ENCODE data around the gene NLRP3.

DNA sequence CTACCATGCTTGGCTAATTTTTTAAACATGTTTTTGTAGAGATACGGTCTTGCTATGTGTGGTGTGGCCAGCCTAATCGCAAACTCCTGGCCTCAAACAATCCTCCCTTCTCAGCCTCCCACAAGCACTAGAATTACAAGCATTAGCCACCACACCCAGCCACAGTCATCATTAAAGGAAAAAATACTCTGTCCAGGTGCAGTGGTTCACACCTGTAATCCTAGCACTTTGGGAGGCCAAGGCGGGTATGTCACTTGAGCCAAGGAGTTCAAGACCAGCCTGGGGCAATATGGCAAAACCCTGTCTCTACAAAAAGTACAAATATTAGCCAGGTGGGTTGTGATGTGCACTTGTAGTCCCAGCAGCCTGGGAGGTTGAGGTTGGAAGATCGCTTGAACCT lies 25.0 kb upstream of the NLRP3 start:
- no peak for TF ChIP-seq POLR2A (IDR thresholded peaks at IDR 0.05; ENCODE audit: low read depth, low read length)
- TF ChIP-seq POLR2AphosphoS5 (IDR thresholded peaks at IDR 0.05; ENCODE audit: low read depth, low read length): no peak
